Sigmoid colon (tissue), 7 donors: ENCODE data around the gene SLC25A17. TPM values are rescaled to one million over a fixed set of nuclear protein-coding genes. Genes with fewer than 3 reads are reported as not detected.
"Not testable (repeated sequence)": the region's sequence is repeated elsewhere in the genome, so short reads cannot be mapped to it uniquely, and the experiment has no call there.

Experiments
- DNase-seq: peaks from one replicate; pipeline ENCODE4 v3.0.0-alpha.2; 2019
- H3K27ac ChIP-seq, 4 donors: fragments of 200-600 bp; sonication (generic); one replicate each; pipeline ENCODE4 v1.5.1; 2016 to 2019; ENCODE audit warnings: mild to moderate bottlenecking in 1 of 4
- H3K27me3 ChIP-seq, 3 donors: fragments of 200-600 bp; sonication (generic); one replicate each; pipeline ENCODE4 v1.5.1; 2019; ENCODE audit warnings: mild to moderate bottlenecking in 1 of 3
- H3K36me3 ChIP-seq, 4 donors: fragments of 200-600 bp; sonication (generic); one replicate each; pipeline ENCODE4 v1.5.1; 2016 to 2019
- H3K4me1 ChIP-seq, 4 donors: fragments of 200-600 bp; sonication (generic); one replicate each; pipeline ENCODE4 v1.5.1; 2017 to 2019
- H3K4me3 ChIP-seq, 4 donors: fragments of 200-600 bp; sonication (generic); one replicate each; pipeline ENCODE4 v1.5.1; 2017 to 2019; ENCODE audit warnings: mild to moderate bottlenecking in 2 of 4, moderate library complexity in 1 of 4
- H3K9me3 ChIP-seq, 4 donors: fragments of 200-600 bp in 3 of 4; sonication (generic) in 3 of 4; one replicate each; pipeline versions ENCODE4 v1.5.1 to v1.6.1; 2013 to 2019
- EP300 ChIP-seq, 4 donors: sonication (generic); formaldehyde crosslinking; IDR thresholded peaks; one replicate each; pipeline ENCODE4 v1.6.1; 2017; ENCODE audit warnings: antibody characterized with exemption in 4 of 4
- POLR2A ChIP-seq, 2 donors: fragments of 450-650 bp; IDR thresholded peaks; one replicate each; pipeline ENCODE4 v1.6.1; 2016; ENCODE audit warnings: antibody characterized with exemption in 2 of 2, mild to moderate bottlenecking in 2 of 2, moderate library complexity in 2 of 2
- POLR2AphosphoS5 ChIP-seq, 4 donors: sonication (generic); formaldehyde crosslinking; IDR thresholded peaks; one replicate each; pipeline ENCODE4 v1.6.1; 2017; ENCODE audit warnings: antibody characterized with exemption in 4 of 4
- WGBS, 2 donors: extraction: QIAGEN DNeasy Blood & Tissue Kit; methylation state at CpG; one replicate each; pipeline ENCODE4 v1.1.7; 2013; 5-methylcytosine and 5-hydroxymethylcytosine counted together
- intact Hi-C: fragments of 100-400 bp; cut with DNase I; formaldehyde crosslinking; loops from one replicate; pipeline ENCODE4 v1.15.1; 2023
- polyA plus RNA-seq, 3 donors: library from polyadenylated mRNA; stranded (reverse); fragments of 200-250 nt; gene quantifications; one replicate each; pipeline ENCODE4 v1.2.3, GENCODE V29; 2013
- small RNA-seq, 3 donors: library from RNA; depleted of rRNA; stranded (forward); fragments of <200 nt; gene quantifications; one replicate each; pipeline ENCODE3, GENCODE V24; 2016
- total RNA-seq, 4 donors: library from RNA; depleted of rRNA; stranded (reverse); fragments of >200 nt; gene quantifications; one replicate each; pipeline ENCODE4 v1.1.0, GENCODE V29; 2016
- donor health status: healthy with polysubstance abuse.
- donor health status: Bipolar disorder and iron deficiency.
- donor health status: healthy.

Gene SLC25A17
- total and polyA plus RNA-seq, 7 donors = 6.2 to 14.7 (median 10.7) TPM

DNA sequence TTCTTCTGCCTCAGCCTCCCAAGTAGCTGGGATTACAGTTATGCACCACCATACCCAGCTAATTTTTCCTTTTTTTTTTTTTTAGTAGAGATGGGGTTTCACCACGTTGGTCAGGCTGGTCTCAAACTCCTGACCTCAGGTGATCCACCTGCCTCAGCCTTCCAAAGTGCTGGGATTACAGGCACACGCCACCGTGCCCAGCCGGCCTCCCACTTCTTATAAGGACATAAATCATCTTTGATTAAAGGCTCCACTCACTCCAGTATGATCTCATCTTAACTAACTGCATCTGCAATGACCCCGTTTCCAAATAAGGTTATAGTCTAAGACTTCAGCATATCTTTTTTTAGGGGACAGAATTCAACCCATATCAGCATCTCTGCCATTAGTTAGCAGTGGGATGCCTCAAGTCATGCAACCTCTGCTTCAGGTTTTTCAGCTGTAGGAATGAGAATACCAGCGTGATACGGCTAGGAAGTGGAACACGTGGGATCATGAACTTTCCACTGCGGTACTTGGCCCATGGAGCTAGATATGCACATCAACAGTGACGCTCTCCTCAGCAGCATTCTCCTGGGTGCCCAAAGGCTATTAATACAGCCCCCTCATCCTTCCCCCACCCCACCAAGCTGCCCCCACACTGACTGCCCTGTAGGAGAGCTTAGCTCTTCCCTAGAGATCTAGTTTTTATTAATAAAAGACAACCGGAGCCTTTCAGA is 98.4 kb downstream of the SLC25A17 start:
- Histone ChIP-seq H3K9me3 (no peaks in the 10 kb centered on the region), H3K36me3 (no peaks in the 10 kb centered on the region), H3K4me1 (peaks cover 0 to 16% (median 12%) of the 10 kb centered on the region in 4 donors), H3K4me3 (no peak overlapping the region), H3K27ac (peak overlapping the region; percentile 4 to 65 (median 14)), H3K27me3 (no peaks in the 10 kb centered on the region)
- WGBS, 2 donors = 75 to 79% methylated on average over 11 of the region's 11 CpGs
- DNase-seq = no peak
- no peak for TF ChIP-seq POLR2AphosphoS5 (IDR thresholded peaks at IDR 0.05)
- TF ChIP-seq POLR2A (IDR thresholded peaks at IDR 0.05) = no peak
- TF ChIP-seq EP300 (IDR thresholded peaks at IDR 0.05) = no peak
- intact Hi-C loops = no loop called here

DNA sequence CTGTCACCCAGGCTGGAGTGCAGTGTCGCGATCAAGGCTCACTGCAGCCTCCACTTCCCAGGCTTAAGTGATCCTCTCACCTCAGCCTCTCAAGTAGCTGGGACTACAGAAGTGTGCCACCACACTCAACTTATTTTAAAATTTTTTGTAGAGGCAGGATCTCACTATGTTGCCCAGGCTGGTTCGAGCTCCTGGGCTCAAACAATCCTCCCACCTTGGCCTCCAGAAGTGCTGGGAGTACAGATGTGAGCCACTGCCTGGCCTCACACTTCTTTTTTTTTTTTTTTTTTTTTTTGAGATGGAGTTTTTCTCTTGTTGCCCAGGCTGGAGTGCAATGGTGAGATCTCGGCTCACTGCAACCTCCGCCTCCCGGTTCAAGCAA is 99.0 kb downstream of the SLC25A17 start:
- intact Hi-C loops, H3K36me3 ChIP-seq, H3K9me3 ChIP-seq, H3K4me3 ChIP-seq, DNase-seq, H3K27me3 ChIP-seq: not testable (repeated sequence)
- H3K27ac ChIP-seq = peak overlapping the region in 1 of 4 donors; percentile 65
- WGBS, 2 donors = 92 to 95% methylated on average over 6 of the region's 6 CpGs
- H3K4me1 ChIP-seq = peaks cover 0 to 16% (median 12%) of the 10 kb centered on the region in 4 donors

Small RNA genes lying within 50 kb of the gene (small RNA-seq; reads per million reads assigned to genes)
- gene JTBP1 (0 reads per million in 3 donors), gene MIR4766 (0 reads per million in 3 donors)

Other genes with a start within 250 kb of the SLC25A17 start
- gene MRTFA, start 182.6 kb downstream of the SLC25A17 start, total RNA-seq = 100 to 1,000 TPM in 1 of 4 donors, 10 to 100 TPM in 3; 19.6 to 104 (median 72.1) TPM
- gene MRTFA, start 182.6 kb downstream of the SLC25A17 start, polyA plus RNA-seq = 10 to 100 TPM; 10.8 to 29.2 (median 10.9) TPM
- under 1 TPM in 1 of 4 donors, not detected in 3; 0.28 TPM for gene MCHR1, start 139.9 kb downstream of the SLC25A17 start, total RNA-seq
- under 1 TPM in 2 of 3 donors, not detected in 1; 0.44 to 0.60 TPM for gene MCHR1, start 139.9 kb downstream of the SLC25A17 start, polyA plus RNA-seq
- 100 to 1,000 TPM; 171 to 213 (median 198) TPM for gene ST13, start 37.3 kb upstream of the SLC25A17 start, total RNA-seq
- gene ST13, start 37.3 kb upstream of the SLC25A17 start, polyA plus RNA-seq = 100 to 1,000 TPM in 2 of 3 donors, 10 to 100 TPM in 1; 76.1 to 210 (median 119) TPM
- gene XPNPEP3, start 37.8 kb upstream of the SLC25A17 start, total RNA-seq = 10 to 100 TPM in 3 of 4 donors, 1 to 10 TPM in 1; 9.6 to 13.6 (median 11.9) TPM
- 1 to 10 TPM; 3.9 to 6.6 (median 6.2) TPM for gene XPNPEP3, start 37.8 kb upstream of the SLC25A17 start, polyA plus RNA-seq
- not detected for gene DNAJB7, start 42.8 kb upstream of the SLC25A17 start, total RNA-seq
- under 1 TPM in 2 of 3 donors, not detected in 1; 0.07 to 0.60 TPM for gene DNAJB7, start 42.8 kb upstream of the SLC25A17 start, polyA plus RNA-seq
- gene RBX1, start 132.0 kb upstream of the SLC25A17 start, total RNA-seq = 10 to 100 TPM; 32.4 to 72.8 (median 51.2) TPM
- 10 to 100 TPM; 54.7 to 78.7 (median 74.9) TPM for gene RBX1, start 132.0 kb upstream of the SLC25A17 start, polyA plus RNA-seq